MCF 10A (cell line): ENCODE results near the gene NDUFB3. TPM values are rescaled to one million over a fixed set of nuclear protein-coding genes. Genes with fewer than 3 reads are reported as not detected.

Experiments
- BruUV-seq: library from RNA; stranded (reverse); fragments of 400-500 nt; replicated peaks from 2 replicates; lab custom pipeline; 2021; lab: Mats Ljungman, UMichigan
- CTCF ChIA-PET: fragments of 300-600 bp; sonication (Branson Sonifier 250); formaldehyde crosslinking; extraction: SDS; loops from one replicate; lab custom pipeline; 2021; ENCODE audit warnings: antibody characterized with exemption, inconsistent platforms; lab: Yijun Ruan, JAX
- POLR2A ChIA-PET: fragments of 300-600, 350-650 bp; sonication (Branson Sonifier 250); formaldehyde crosslinking; extraction: SDS; loops from one replicate; lab custom pipeline; 2020; ENCODE audit warnings: antibody characterized with exemption, inconsistent platforms; lab: Yijun Ruan, JAX
- DNase-seq: peaks from one replicate; pipeline ENCODE4 v3.0.0-alpha.2; 2018; ENCODE audit not compliant: unreplicated experiment
- H3K27ac Mint-ChIP-seq: one replicate; pipeline ENCODE4 v1.8.0; 2022; ENCODE audit warnings: mild to moderate bottlenecking, low read depth, mixed read lengths; ENCODE audit not compliant: unreplicated experiment
- H3K27me3 Mint-ChIP-seq: one replicate; pipeline ENCODE4 v1.8.0; 2022; ENCODE audit warnings: mixed read lengths; ENCODE audit not compliant: insufficient read depth, unreplicated experiment
- H3K36me3 Mint-ChIP-seq: one replicate; pipeline ENCODE4 v1.8.0; 2022; ENCODE audit warnings: mild to moderate bottlenecking, moderate library complexity, mixed read lengths; ENCODE audit not compliant: insufficient read depth, unreplicated experiment
- H3K4me1 Mint-ChIP-seq: one replicate; pipeline ENCODE4 v1.8.0; 2022; ENCODE audit warnings: mixed read lengths; ENCODE audit not compliant: insufficient read depth, unreplicated experiment
- H3K4me3 Mint-ChIP-seq: one replicate; pipeline ENCODE4 v1.8.0; 2022; ENCODE audit warnings: mild to moderate bottlenecking, moderate library complexity, mixed read lengths; ENCODE audit not compliant: unreplicated experiment
- H3K9me3 Mint-ChIP-seq: one replicate; pipeline ENCODE4 v1.8.0; 2022; ENCODE audit warnings: mixed read lengths; ENCODE audit not compliant: unreplicated experiment
- intact Hi-C: fragments of 100-400 bp; cut with micrococcal nuclease; formaldehyde crosslinking; loops from 2 replicates; pipeline ENCODE4 v1.14.1; 2022
- total RNA-seq: library from RNA; stranded (reverse); gene quantifications from 2 replicates; pipeline ENCODE4 v1.2.3, GENCODE V29; 2022
- TF ChIP-seq, protein P1 (sequence below): fragments of 200-600 bp; IDR thresholded peaks from one replicate; pipeline ENCODE4 v1.8.0; 2022; ENCODE audit warnings: antibody characterized with exemption, mild to moderate bottlenecking; ENCODE audit not compliant: unreplicated experiment

The NDUFB3 gene
- total RNA-seq, 1 experiment from 2014 or later = 78.0 TPM

- POLR2A ChIA-PET = interaction anchor here (0.7 to 1.7 kb wide), 2 partner anchors 39 to 557 kb away, joined by 3 to 4 read pairs; partner anchors contain the start of genes HYCC2 and NDUFB3
- no peaks in the 10 kb centered on the region for H3K4me1 Mint-ChIP-seq
Observed at GRCh38 chr2:201111096-201111495, 39.3 kb downstream of the NDUFB3 start.

GRCh38 chr2:201114350-201114749 lies 42.5 kb downstream of the NDUFB3 start:
- intact Hi-C loops = no loop called here
- POLR2A ChIA-PET = interaction anchor here (0.9 to 8.0 kb wide), 4 partner anchors 25 to 43 kb away, joined by 3 to 198 read pairs (median 91); partner anchors contain the start of genes HYCC2 and NDUFB3
- DNase-seq = no peak
- Mint-ChIP-seq H3K27me3 (no peaks in the 10 kb centered on the region), H3K9me3 (no peaks in the 10 kb centered on the region), H3K4me1 (peaks cover 10% of the 10 kb centered on the region), H3K36me3 (peaks cover 13% of the 10 kb centered on the region), H3K27ac (peak overlapping the region; percentile 98), H3K4me3 (peak overlapping the region; percentile 93)
- CTCF ChIA-PET = interaction anchor here (2.9 to 5.4 kb wide), 2 partner anchors 44 to 118 kb away, joined by 18 to 46 read pairs; no protein-coding TSS in a partner anchor
- TF ChIP-seq, protein P1, sequence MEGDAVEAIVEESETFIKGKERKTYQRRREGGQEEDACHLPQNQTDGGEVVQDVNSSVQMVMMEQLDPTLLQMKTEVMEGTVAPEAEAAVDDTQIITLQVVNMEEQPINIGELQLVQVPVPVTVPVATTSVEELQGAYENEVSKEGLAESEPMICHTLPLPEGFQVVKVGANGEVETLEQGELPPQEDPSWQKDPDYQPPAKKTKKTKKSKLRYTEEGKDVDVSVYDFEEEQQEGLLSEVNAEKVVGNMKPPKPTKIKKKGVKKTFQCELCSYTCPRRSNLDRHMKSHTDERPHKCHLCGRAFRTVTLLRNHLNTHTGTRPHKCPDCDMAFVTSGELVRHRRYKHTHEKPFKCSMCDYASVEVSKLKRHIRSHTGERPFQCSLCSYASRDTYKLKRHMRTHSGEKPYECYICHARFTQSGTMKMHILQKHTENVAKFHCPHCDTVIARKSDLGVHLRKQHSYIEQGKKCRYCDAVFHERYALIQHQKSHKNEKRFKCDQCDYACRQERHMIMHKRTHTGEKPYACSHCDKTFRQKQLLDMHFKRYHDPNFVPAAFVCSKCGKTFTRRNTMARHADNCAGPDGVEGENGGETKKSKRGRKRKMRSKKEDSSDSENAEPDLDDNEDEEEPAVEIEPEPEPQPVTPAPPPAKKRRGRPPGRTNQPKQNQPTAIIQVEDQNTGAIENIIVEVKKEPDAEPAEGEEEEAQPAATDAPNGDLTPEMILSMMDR = no peak
- BruUV-seq = no TSS peak

More at GRCh38 chr2:201111096-201111495, 39.3 kb downstream of the NDUFB3 start:
- TF ChIP-seq, protein P1 = no peak
- Mint-ChIP-seq H3K27ac (no peak overlapping the region), H3K4me3 (no peak overlapping the region), H3K36me3 (peaks cover 5% of the 10 kb centered on the region), H3K9me3 (no peaks in the 10 kb centered on the region), H3K27me3 (no peaks in the 10 kb centered on the region)
- intact Hi-C loops = no loop called here
- CTCF ChIA-PET = interaction anchor here (0.6 to 4.5 kb wide), 6 partner anchors 20 to 206 kb away, joined by 3 to 14 read pairs (median 4); no protein-coding TSS in a partner anchor
- no TSS peak for BruUV-seq
- DNase-seq = no peak

DNA sequence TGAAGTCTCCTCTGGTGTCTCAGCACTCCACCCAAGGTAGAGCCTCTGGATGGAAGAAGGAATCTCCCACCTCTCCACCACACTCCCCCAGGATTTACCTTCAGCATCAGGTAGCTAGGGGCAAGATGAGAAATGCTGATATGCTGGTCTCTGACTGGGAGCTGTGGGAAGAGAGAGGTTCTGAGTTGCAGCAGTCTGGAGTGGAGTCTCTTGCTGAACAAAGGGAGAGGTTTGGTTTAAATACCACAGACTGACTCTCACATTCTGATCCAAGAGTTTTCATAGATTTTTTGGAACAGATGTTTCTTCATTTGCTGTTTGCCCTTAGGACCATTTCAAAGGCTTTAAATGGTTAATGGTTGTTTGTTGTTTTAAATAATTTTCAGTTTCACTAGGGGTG lies 43.0 kb downstream of the NDUFB3 start:
- Mint-ChIP-seq H3K27me3 (no peaks in the 10 kb centered on the region), H3K9me3 (no peaks in the 10 kb centered on the region), H3K4me1 (peaks cover 14% of the 10 kb centered on the region), H3K27ac (peak overlapping the region; percentile 98), H3K36me3 (peaks cover 9% of the 10 kb centered on the region), H3K4me3 (peak overlapping the region; percentile 93)
- BruUV-seq = no TSS peak
- TF ChIP-seq, protein P1 = no peak
- POLR2A ChIA-PET = interaction anchor here (0.7 to 8.0 kb wide), 6 partner anchors 26 to 208 kb away, joined by 3 to 198 read pairs (median 44); partner anchors contain the start of genes HYCC2 and NDUFB3
- no peak for DNase-seq
- intact Hi-C loops = no loop called here
- CTCF ChIA-PET = interaction anchor here (0.6 to 5.4 kb wide), 8 partner anchors 18 to 214 kb away, joined by 3 to 46 read pairs (median 4); no protein-coding TSS in a partner anchor
